B cell (primary cell): ENCODE data around the gene UHMK1. TPM values are rescaled to one million over a fixed set of nuclear protein-coding genes. Genes with fewer than 3 reads are reported as not detected.

ENCODE experiments used
- ATAC-seq: fragments of 200-7000 bp; cut with Tn5 transposase; one replicate; pipeline ENCODE4 v1.10.0; 2021; ENCODE audit warnings: low read depth, mild to moderate bottlenecking, moderate number of reproducible peaks, moderate library complexity
- CTCF ChIA-PET: fragments of 350-600 bp; sonication (Branson Sonifier 250); formaldehyde crosslinking; loops from one replicate; lab custom pipeline; 2021; ENCODE audit warnings: antibody characterized with exemption, inconsistent platforms; lab: Charles Lee
- POLR2A ChIA-PET: fragments of 350-600 bp; sonication (Branson Sonifier 250); formaldehyde crosslinking; loops from one replicate; lab custom pipeline; 2021; ENCODE audit warnings: antibody characterized with exemption; lab: Charles Lee
- DNase-seq: peaks from one replicate; pipeline ENCODE4 v3.0.0; 2013
- H2AFZ ChIP-seq: 2 replicates; pipeline ENCODE4 v1.6.1; 2012; ENCODE audit warnings: mild to moderate bottlenecking, low read depth, low read length; ENCODE audit not compliant: insufficient read depth, poor library complexity, severe bottlenecking
- H3K27ac ChIP-seq, 2 donors: 1 replicate in 1 of 2; 2 replicates in 1 of 2; pipeline ENCODE4 v1.5.1; 2012 to 2013; ENCODE audit warnings: low read length in 2 of 2, mild to moderate bottlenecking in 2 of 2, moderate library complexity in 1 of 2
- H3K27me3 ChIP-seq, 4 experiments: fragments of 200-600 bp in 1 of 4; sonication (generic) in 1 of 4; replicated peaks in 1 of 4; 1 replicate in 2 of 4; 2 replicates in 2 of 4; pipeline versions ENCODE4 v1.6.1 to v1.7.0; 2013 to 2016; ENCODE audit warnings: low read length in 3 of 4, mild to moderate bottlenecking in 2 of 4, mixed read lengths in 1 of 4, moderate library complexity in 1 of 4; ENCODE audit not compliant: insufficient read depth in 4 of 4, control insufficient read depth in 3 of 4; ENCODE audit errors: control extremely low read depth in 1 of 4
- H3K36me3 ChIP-seq, 2 experiments: replicated peaks in 1 of 2; 1 replicate in 1 of 2; 2 replicates in 1 of 2; pipeline versions ENCODE4 v1.6.1 to v1.7.1; 2013; ENCODE audit warnings: low read length in 1 of 2; ENCODE audit not compliant: insufficient read depth in 2 of 2, control insufficient read depth in 1 of 2; ENCODE audit errors: control extremely low read depth in 1 of 2, extremely low read depth in 1 of 2
- H3K4me1 ChIP-seq, 2 donors: fragments of 200-600 bp in 1 of 2; sonication (generic) in 1 of 2; 1 replicate in 1 of 2; 2 replicates in 1 of 2; pipeline versions ENCODE4 v1.5.1 to v1.6.1; 2013 to 2017; ENCODE audit warnings: low read length in 2 of 2; ENCODE audit not compliant: control insufficient read depth in 2 of 2, insufficient read depth in 2 of 2
- H3K4me2 ChIP-seq: replicated peaks from 2 replicates; pipeline ENCODE3; 2012; ENCODE audit warnings: mild to moderate bottlenecking, low read depth, low read length; ENCODE audit not compliant: poor library complexity, severe bottlenecking
- H3K4me3 ChIP-seq, 5 experiments: fragments of 200-600 bp in 1 of 5; sonication (generic) in 1 of 5; 1 replicate in 3 of 5; 2 replicates in 2 of 5; pipeline versions ENCODE4 v1.5.1 to v1.7.0; 2011 to 2016; ENCODE audit warnings: low read length in 4 of 5, mild to moderate bottlenecking in 4 of 5, low read depth in 2 of 5, control low read depth in 1 of 5, moderate library complexity in 1 of 5; ENCODE audit not compliant: insufficient read depth in 1 of 5; ENCODE audit errors: control extremely low read depth in 1 of 5, extremely low read depth in 1 of 5
- H3K79me2 ChIP-seq: fragments of 200-600 bp; sonication (generic); one replicate; pipeline ENCODE4 v1.6.0; 2016; ENCODE audit warnings: low read length; ENCODE audit not compliant: control insufficient read depth, insufficient read depth
- H3K9ac ChIP-seq: fragments of 200-600 bp; sonication (generic); 2 replicates; pipeline ENCODE4 v1.6.1; 2017; ENCODE audit warnings: mild to moderate bottlenecking, low read length, moderate library complexity
- H3K9me3 ChIP-seq, 3 donors: one replicate each; pipeline versions ENCODE4 v1.6.1 to v1.7.1; 2013; ENCODE audit warnings: low read length in 2 of 3; ENCODE audit not compliant: control insufficient read depth in 2 of 3, insufficient read depth in 1 of 3; ENCODE audit errors: control extremely low read depth in 1 of 3
- H4K20me1 ChIP-seq: 2 replicates; pipeline ENCODE4 v1.6.0; 2012; ENCODE audit warnings: mild to moderate bottlenecking, low read length; ENCODE audit not compliant: insufficient read depth, control insufficient read depth, poor library complexity, severe bottlenecking
- H3K27ac Mint-ChIP-seq: one replicate; pipeline ENCODE4 v1.8.0; 2021; ENCODE audit warnings: mixed read lengths
- H3K27me3 Mint-ChIP-seq: one replicate; pipeline ENCODE4 v1.8.0; 2021; ENCODE audit warnings: mixed read lengths
- H3K4me1 Mint-ChIP-seq: one replicate; pipeline ENCODE4 v1.8.0; 2021; ENCODE audit warnings: mixed read lengths
- H3K4me3 Mint-ChIP-seq: one replicate; pipeline ENCODE4 v1.8.0; 2021; ENCODE audit warnings: mixed read lengths
- H3K9me3 Mint-ChIP-seq: one replicate; pipeline ENCODE4 v1.8.0; 2022; ENCODE audit warnings: mixed read lengths; ENCODE audit not compliant: insufficient read depth
- EZH2 ChIP-seq: IDR thresholded peaks from 2 replicates; pipeline ENCODE4 v1.6.1; 2012; ENCODE audit warnings: borderline replicate concordance, low read depth, mild to moderate bottlenecking, moderate library complexity, low read length; ENCODE audit not compliant: insufficient read depth, poor library complexity, severe bottlenecking
- WGBS: methylation state at CpG from one replicate; pipeline ENCODE4 v1.1.5; 2013; ENCODE audit warnings: missing lambda C conversion rate; ENCODE audit not compliant: insufficient coverage; 5-methylcytosine and 5-hydroxymethylcytosine counted together
- intact Hi-C: fragments of 100-400 bp; cut with micrococcal nuclease; formaldehyde crosslinking; loops from one replicate; pipeline ENCODE4 v1.10.0; 2022
- polyA plus RNA-seq: library from polyadenylated mRNA; depleted of rRNA; stranded (reverse); fragments of >200 nt; gene quantifications from 2 replicates; pipeline ENCODE4 v1.2.3, GENCODE V29; 2012
- total RNA-seq, 2 donors: library from RNA; stranded (reverse); fragments of 120-200 nt in 1 of 2; gene quantifications; 1 replicate in 1 of 2; 2 replicates in 1 of 2; pipeline versions ENCODE4 v1.2.3 to v1.2.4, GENCODE V29; 2013 to 2022
- TF ChIP-seq, protein P1 (sequence below): fragments of 200-600 bp; IDR thresholded peaks from one replicate; pipeline ENCODE4 v1.8.0; 2022; ENCODE audit warnings: antibody characterized with exemption, mild to moderate bottlenecking

The UHMK1 gene
- total and polyA plus RNA-seq, 2 donors (not counting 1 experiment from before 2014, with no cell fraction given) = 8.4 to 69.2 TPM

DNA sequence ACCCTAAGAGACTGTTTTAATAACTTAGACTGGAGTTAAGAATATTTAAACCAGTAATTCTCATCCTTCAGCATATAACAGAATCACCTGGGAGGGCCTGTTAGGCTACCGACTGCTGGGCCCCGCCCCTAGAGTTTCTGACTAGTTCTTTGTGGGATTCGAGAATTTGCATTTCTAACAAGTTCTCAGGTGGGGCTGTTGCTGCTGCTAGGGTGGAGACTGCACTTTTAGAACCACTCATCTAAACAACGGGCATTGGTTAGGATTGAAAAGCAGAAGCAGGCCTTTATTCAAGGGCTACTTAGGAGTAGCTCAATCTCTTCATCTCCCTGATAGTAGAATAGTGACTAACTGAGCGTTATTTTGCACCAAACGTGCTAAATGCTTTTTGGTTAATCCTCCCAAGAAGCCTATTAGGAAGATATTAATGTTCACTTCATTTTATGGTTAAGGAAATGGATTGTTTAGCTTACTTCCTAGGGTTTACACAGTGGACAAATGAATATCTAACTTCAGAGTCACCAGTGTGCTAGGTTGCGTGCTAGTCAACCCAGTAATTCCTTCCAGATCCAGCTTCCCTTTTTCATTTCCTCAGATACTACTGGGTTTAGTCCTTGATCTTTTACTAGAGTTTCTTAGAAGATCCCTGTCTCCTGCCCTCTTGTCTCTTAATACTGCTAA lies 32.8 kb downstream of the UHMK1 start:
- H3K4me1 Mint-ChIP-seq = peaks cover 20% of the 10 kb centered on the region
- H3K9me3 ChIP-seq = no peaks in the 10 kb centered on the region
- no peaks in the 10 kb centered on the region for H3K27me3 Mint-ChIP-seq
- CTCF ChIA-PET = no interaction called here
- H4K20me1 ChIP-seq = no peaks in the 10 kb centered on the region
- no peak overlapping the region for H2AFZ ChIP-seq
- peak; percentile 93 for ATAC-seq
- peak overlapping the region; percentile 69 for H3K27ac Mint-ChIP-seq
- POLR2A ChIA-PET = no interaction called here
- peak overlapping the region; percentile 46 for H3K4me2 ChIP-seq
- no peak overlapping the region for H3K4me3 Mint-ChIP-seq
- H3K36me3 ChIP-seq = peaks cover 4 to 11% of the 10 kb centered on the region in 2 experiments
- H3K27ac ChIP-seq = peak overlapping the region; percentile 59 to 77
- no peaks in the 10 kb centered on the region for H3K27me3 ChIP-seq
- TF ChIP-seq, protein P1, sequence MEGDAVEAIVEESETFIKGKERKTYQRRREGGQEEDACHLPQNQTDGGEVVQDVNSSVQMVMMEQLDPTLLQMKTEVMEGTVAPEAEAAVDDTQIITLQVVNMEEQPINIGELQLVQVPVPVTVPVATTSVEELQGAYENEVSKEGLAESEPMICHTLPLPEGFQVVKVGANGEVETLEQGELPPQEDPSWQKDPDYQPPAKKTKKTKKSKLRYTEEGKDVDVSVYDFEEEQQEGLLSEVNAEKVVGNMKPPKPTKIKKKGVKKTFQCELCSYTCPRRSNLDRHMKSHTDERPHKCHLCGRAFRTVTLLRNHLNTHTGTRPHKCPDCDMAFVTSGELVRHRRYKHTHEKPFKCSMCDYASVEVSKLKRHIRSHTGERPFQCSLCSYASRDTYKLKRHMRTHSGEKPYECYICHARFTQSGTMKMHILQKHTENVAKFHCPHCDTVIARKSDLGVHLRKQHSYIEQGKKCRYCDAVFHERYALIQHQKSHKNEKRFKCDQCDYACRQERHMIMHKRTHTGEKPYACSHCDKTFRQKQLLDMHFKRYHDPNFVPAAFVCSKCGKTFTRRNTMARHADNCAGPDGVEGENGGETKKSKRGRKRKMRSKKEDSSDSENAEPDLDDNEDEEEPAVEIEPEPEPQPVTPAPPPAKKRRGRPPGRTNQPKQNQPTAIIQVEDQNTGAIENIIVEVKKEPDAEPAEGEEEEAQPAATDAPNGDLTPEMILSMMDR = no peak
- no peak for TF ChIP-seq EZH2
- no peaks in the 10 kb centered on the region for H3K79me2 ChIP-seq
- intact Hi-C loops = loop anchor here (1.0 kb wide), 2 partner anchors 31 to 32 kb away; partner anchors contain the start of gene UAP1
- peaks cover 17 to 20% of the 10 kb centered on the region in 2 donors for H3K4me1 ChIP-seq
- peak; percentile 81 for DNase-seq
- H3K9me3 Mint-ChIP-seq = no peaks in the 10 kb centered on the region
- H3K4me3 ChIP-seq = no peak overlapping the region
- H3K9ac ChIP-seq = no peak overlapping the region
- no CpG with 5 or more reads among the region's 7 CpGs for WGBS

DNA sequence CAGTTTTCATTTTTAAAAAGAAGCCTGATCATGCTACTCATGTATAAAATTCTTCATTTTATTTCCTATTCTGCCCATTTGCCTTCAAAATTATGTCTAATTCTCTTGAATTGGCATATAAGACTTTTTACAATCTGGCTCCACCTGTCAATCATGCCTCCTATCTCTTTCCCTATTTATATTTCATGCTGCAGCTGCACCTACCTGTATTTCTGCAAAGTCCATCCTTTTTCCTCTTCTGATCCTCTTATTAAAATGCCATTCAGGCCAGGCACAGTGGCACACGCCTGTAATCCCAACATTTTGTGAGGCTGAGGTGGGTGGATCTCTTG lies 33.3 kb downstream of the UHMK1 start:
- Mint-ChIP-seq H3K9me3 (no peaks in the 10 kb centered on the region), H3K27ac (peak overlapping the region; percentile 69), H3K27me3 (no peaks in the 10 kb centered on the region), H3K4me1 (peaks cover 20% of the 10 kb centered on the region), H3K4me3 (no peak overlapping the region)
- POLR2A ChIA-PET = no interaction called here
- Histone ChIP-seq H3K36me3 (peaks cover 3 to 9% of the 10 kb centered on the region in 2 experiments), H4K20me1 (no peaks in the 10 kb centered on the region), H3K27ac (peak overlapping the region; percentile 59 to 77), H3K9me3 (no peaks in the 10 kb centered on the region), H3K4me2 (peak overlapping the region; percentile 46), H3K27me3 (no peaks in the 10 kb centered on the region), H3K79me2 (no peaks in the 10 kb centered on the region), H3K4me1 (peaks cover 17 to 20% of the 10 kb centered on the region in 2 donors), H3K4me3 (no peak overlapping the region), H2AFZ (no peak overlapping the region), H3K9ac (no peak overlapping the region)
- intact Hi-C loops = loop anchor here (1.0 kb wide), 2 partner anchors 30 to 33 kb away; partner anchors contain the start of gene UAP1
- ATAC-seq = no peak
- TF ChIP-seq EZH2 = no peak
- TF ChIP-seq, protein P1 = no peak
- DNase-seq = no peak
- WGBS = no CpG with 5 or more reads among the region's 1 CpG
- CTCF ChIA-PET = no interaction called here
